Suprapubic skin (tissue), 4 donors: Measurements from ENCODE around the gene BUD23.

Experiments
- CTCF ChIP-seq, 2 donors: fragments of 200-600 bp in 1 of 2; fragments of 450-650 bp in 1 of 2; sonication (generic) in 1 of 2; IDR thresholded peaks; one replicate each; pipeline ENCODE4 v1.5.1; 2016 to 2019; ENCODE audit warnings: antibody characterized with exemption in 2 of 2, mild to moderate bottlenecking in 1 of 2, moderate library complexity in 1 of 2
- EP300 ChIP-seq: sonication (generic); formaldehyde crosslinking; IDR thresholded peaks from one replicate; pipeline ENCODE4 v1.6.1; 2017; ENCODE audit warnings: antibody characterized with exemption
- POLR2A ChIP-seq, 2 donors: fragments of 450-650 bp; IDR thresholded peaks; one replicate each; pipeline ENCODE4 v1.6.1; 2017; ENCODE audit warnings: antibody characterized with exemption in 2 of 2, mild to moderate bottlenecking in 2 of 2, moderate library complexity in 2 of 2
- POLR2AphosphoS5 ChIP-seq, 3 donors: sonication (generic); formaldehyde crosslinking; IDR thresholded peaks; one replicate each; pipeline ENCODE4 v1.6.1; 2017; ENCODE audit warnings: antibody characterized with exemption in 3 of 3

GRCh38 chr7:73688288-73688687 lies 4.9 kb downstream of the BUD23 start:
- TF ChIP-seq POLR2A (IDR thresholded peaks at IDR 0.05) (no peak), POLR2AphosphoS5 (IDR thresholded peaks at IDR 0.05) (no peak), CTCF (IDR thresholded peaks at IDR 0.05) (no peak), EP300 (no peak)
